Epithelial cell of proximal tubule (primary cell): ENCODE results near the gene MARF1. TPM values are rescaled to one million over a fixed set of nuclear protein-coding genes. Genes with fewer than 3 reads are reported as not detected.

Experiments
- DNase-seq: peaks from one replicate; pipeline ENCODE4 v3.0.0-alpha.2; 2011; ENCODE audit warnings: low read depth
- H3K4me3 ChIP-seq: 2 replicates; pipeline ENCODE4 v1.5.1; 2011; ENCODE audit warnings: low read depth, mild to moderate bottlenecking, low read length
- total RNA-seq: library from RNA; depleted of rRNA; stranded (reverse); fragments of >200 nt; gene quantifications from 2 replicates; pipeline ENCODE4 v1.2.3, GENCODE V29; 2015
- TF ChIP-seq, protein P1 (sequence below): conservative IDR thresholded peaks from 2 replicates; pipeline ENCODE4 v1.5.1; 2012; ENCODE audit warnings: low read depth, mild to moderate bottlenecking, low read length

MARF1 gene
- total RNA-seq, 1 donor from 2014 or later, result 9.5 TPM

DNA sequence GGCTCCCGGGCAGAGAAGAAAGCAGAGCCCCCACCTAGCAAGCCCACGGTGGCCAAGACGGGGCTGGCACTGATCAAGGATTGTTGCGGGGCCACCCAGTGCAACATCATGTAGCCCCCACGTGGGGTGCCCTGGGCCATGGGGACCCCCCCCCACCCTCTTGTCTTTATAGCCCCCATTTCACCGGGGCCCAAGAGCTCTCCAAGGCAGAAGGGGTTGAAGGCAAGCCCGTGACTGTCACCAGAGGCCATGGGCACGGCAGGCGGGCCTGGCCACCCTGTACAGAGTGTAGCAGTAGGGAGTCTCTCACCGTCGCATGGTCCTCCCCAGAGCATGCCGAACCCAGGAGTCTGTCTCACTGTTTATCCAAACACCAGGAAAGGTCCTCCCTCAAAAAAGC lies 56.2 kb downstream of the MARF1 start:
- TF ChIP-seq, protein P1, sequence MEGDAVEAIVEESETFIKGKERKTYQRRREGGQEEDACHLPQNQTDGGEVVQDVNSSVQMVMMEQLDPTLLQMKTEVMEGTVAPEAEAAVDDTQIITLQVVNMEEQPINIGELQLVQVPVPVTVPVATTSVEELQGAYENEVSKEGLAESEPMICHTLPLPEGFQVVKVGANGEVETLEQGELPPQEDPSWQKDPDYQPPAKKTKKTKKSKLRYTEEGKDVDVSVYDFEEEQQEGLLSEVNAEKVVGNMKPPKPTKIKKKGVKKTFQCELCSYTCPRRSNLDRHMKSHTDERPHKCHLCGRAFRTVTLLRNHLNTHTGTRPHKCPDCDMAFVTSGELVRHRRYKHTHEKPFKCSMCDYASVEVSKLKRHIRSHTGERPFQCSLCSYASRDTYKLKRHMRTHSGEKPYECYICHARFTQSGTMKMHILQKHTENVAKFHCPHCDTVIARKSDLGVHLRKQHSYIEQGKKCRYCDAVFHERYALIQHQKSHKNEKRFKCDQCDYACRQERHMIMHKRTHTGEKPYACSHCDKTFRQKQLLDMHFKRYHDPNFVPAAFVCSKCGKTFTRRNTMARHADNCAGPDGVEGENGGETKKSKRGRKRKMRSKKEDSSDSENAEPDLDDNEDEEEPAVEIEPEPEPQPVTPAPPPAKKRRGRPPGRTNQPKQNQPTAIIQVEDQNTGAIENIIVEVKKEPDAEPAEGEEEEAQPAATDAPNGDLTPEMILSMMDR, result no peak
- no peak overlapping the region for H3K4me3 ChIP-seq
- DNase-seq, result no peak

DNA sequence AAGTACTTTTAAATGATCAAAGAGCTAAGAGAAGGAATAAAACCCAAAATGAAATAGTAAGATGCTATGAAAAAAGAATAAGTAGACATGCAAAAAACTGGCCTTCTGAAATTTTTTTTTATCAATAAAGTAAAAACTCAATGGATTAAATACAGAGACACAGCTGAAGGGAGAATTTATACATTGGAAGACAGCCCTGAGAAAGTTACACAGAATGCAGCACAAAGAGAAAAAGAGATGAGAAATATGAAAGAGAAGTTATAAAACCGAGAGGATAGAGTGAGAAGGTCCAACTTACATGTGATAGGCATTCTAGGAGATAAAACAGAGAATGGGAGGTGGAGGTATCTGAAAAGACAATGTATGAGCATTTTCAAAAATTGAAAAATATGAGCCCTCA lies 57.0 kb downstream of the MARF1 start:
- H3K4me3 ChIP-seq, result no peak overlapping the region
- TF ChIP-seq, protein P1, result no peak
- no peak for DNase-seq

DNA sequence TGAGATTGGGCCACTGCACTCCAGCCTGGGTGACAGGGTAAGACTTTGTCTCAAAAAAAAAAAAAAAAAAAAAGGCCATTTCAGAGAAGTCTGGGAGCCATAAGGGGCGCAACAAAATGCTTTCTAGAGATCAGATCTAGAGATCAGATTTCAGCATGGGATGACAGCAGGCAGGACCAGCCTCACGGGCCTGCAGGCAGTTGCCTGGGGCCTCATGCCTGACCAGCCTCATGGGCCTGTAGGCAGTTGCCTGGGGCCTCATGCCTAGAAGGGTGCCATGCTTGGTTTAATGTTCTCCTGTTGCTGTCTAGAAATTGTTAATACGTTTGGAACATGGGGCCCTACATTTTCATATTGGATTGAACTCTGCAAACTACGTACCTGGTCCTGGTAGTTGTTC lies 59.4 kb downstream of the MARF1 start:
- TF ChIP-seq, protein P1, result no peak
- H3K4me3 ChIP-seq, result no peak overlapping the region
- no peak for DNase-seq

DNA sequence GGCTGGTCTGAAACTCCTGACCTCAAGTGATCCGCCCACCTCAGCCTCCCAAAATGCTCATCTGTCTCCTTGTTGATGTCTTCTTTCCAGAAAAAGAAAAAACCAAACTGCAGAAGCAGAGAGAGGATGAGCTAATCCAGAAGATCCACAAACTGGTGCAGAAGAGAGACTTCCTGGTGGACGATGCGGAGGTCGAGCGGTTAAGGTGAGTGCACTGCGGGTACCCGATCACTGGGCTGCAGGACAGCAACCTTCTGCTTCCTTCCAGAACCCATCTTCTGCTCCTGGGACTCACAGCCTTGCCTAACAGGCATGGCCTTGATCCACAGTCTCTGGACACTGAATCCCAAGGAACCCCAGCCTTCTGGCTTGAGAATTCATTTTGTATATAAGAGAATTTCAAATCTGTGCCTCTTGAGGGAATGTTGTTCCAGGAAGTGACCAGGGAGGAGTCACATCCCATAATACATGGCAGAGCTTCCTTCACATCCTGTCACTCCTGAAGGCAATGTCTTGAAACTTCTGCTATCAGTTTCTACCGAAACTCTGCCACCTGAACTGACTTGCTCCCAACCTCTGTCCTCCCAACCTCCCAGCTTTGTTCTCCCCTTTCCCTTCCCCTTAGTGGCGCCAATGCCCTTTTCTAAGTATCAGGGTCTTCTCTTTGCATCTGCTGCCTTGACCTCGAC lies 61.7 kb downstream of the MARF1 start:
- TF ChIP-seq, protein P1, result no peak
- H3K4me3 ChIP-seq, result no peak overlapping the region
- DNase-seq, result no peak

DNA sequence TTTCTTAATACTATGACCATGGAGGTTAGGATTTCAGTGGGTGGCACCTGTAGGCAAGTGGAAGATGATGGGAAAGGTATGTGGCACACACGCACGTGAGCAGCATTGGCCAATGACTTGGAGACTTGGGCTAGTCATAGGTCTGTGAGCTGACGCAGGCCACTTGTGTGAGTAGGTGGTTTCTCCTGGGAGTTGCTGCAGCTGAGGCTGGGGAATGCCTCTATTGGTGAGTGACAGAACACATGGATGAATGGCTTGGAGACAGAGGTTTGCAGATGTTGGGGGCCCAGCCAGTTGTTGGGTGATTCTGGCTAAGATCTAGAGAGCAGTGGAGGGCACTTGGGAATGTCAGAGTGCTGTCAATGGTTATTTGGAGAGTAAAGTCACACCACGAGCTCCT lies 64.1 kb downstream of the MARF1 start:
- no peak for DNase-seq
- TF ChIP-seq, protein P1, result no peak
- no peak overlapping the region for H3K4me3 ChIP-seq

DNA sequence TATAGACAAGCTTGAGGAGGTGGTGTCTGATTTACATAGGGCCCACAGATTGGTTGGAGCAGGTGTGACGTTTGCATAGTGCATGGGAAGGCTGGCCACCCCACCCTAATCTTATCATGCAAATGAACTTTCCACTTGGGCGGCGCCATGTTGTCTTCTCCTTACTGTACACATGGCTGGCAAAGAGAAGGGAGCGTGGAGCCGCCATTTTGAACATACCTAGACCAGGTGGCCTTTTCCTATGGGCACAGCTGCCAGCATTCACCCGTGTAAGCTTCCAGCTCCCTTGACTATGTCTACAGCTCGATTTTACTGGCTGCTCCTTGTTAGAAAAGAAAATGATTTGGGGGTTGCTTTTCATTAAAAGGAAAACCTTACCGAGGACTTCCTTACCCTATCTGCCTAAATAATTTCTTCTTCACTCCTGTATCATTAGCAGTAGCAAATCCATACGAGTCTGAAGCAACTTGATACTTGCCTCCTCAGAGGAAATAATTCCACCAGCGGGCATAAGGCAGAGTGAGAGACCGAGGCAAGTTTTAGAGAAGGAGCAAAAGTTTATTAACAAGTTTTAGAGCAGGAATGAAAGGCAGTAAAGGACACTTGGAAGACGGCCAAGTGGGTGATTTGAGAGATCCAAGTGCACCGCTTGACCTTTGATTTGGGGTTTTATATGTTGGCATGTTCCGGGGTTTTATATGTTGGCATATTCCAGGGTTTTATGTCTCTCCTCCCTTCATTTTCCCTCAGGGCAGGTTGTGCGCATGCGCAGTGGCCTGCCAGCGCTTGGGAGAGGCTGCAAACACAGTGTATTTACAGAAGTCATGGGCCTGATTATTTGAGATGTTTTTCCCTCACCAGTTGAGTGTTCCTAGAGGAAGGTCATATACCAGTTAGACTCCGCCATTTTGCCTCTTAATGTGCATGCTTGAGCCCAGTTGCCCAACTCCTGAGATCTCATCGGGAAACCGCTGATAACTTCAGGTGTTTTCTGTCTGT lies 65.7 kb downstream of the MARF1 start:
- DNase-seq, result no peak
- TF ChIP-seq, protein P1, result no peak
- H3K4me3 ChIP-seq, result no peak overlapping the region
